ENCODE results near the gene HMSD. TPM values are rescaled to one million over a fixed set of nuclear protein-coding genes. Genes with fewer than 3 reads are reported as not detected.

The HMSD gene
- total and polyA plus RNA-seq, 2 experiments from 2014 or later: 0.10 TPM; not detected in 1

DNA sequence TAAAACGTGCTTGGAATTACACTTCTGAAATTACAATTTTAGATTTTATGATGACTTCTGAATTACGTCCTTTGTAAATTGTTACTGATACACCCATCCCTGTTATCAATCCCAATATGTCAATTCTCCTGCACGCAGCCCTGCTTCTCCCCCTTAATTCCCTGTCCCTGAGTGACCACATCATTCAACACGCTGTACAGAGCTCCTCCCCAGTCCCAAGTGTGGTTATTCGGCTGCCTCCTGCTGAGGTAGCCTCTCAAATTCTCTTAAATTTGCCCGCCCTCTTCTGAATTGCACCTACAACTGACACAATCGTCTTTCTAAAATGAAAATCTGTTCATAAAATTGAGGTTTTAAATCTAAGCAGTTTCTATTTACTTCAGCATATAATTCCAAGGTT is 30.9 kb downstream of the HMSD start:
- no peaks in the 10 kb centered on the region for H3K27me3 ChIP-seq
- H3K4me3 ChIP-seq: no peak overlapping the region
- no peak overlapping the region for H3K27ac ChIP-seq
- no peaks in the 10 kb centered on the region for H3K79me2 ChIP-seq
- no peaks in the 10 kb centered on the region for H4K20me1 ChIP-seq (ENCODE audit: insufficient read depth, poor library complexity, severe bottlenecking)
- no peaks in the 10 kb centered on the region for H3K9me2 ChIP-seq (replicated peaks; ENCODE audit: insufficient read depth)
- no peaks in the 10 kb centered on the region for H3K9me3 ChIP-seq (ENCODE audit: low read depth)
- no peaks in the 10 kb centered on the region for H3K36me3 ChIP-seq (replicated peaks; ENCODE audit: insufficient read depth, low read depth)
- peak overlapping the region; percentile 70 for H3K4me2 ChIP-seq
- WGBS (ENCODE audit: low lambda C conversion rate, missing lambda C conversion rate): 92% methylated on average over 7 of the region's 7 CpGs
- H3K4me1 ChIP-seq (ENCODE audit: insufficient read depth): peaks cover 5% of the 10 kb centered on the region
- peak overlapping the region; percentile 30 for H2AFZ ChIP-seq
- no peak for DNase-seq (ENCODE audit: low spot score)
- no peak for TF ChIP-seq EZH2phosphoT487 (IDR thresholded peaks at IDR 0.05; ENCODE audit: low read depth, severe bottlenecking, unreplicated experiment)
- no peak for TF ChIP-seq CTCF (IDR thresholded peaks at IDR 0.05; ENCODE audit: poor library complexity)
- no peak for TF ChIP-seq EZH2 (IDR thresholded peaks at IDR 0.05; ENCODE audit: borderline replicate concordance)

DNA sequence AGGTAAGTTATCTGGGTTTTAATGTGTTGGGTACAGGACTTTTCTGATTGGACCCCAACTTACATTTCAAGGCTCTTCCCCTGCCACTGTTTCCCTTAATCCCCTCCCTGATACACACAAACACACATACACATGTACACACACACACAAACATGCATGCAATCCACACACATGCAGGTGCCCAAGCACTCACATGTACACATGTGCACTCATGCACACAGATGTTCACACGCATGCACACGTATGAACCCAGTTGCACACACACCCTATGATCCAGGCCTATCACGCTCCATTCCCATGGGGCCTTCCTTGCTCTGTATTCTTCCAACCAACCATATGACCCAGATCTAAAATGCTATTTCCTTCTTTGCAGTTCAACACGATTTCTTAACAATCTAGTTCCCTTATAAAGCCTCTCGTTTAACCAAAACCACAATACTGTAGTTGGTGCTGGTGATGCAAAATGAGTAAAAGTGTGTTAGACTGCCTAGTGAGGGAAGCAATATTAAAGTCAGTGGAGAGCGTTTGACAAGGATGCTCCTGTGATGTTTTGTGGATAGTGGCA is 31.9 kb downstream of the HMSD start:
- H3K9me2 ChIP-seq (replicated peaks; ENCODE audit: insufficient read depth): no peaks in the 10 kb centered on the region
- no peaks in the 10 kb centered on the region for H3K36me3 ChIP-seq (replicated peaks; ENCODE audit: insufficient read depth, low read depth)
- no peaks in the 10 kb centered on the region for H3K9me3 ChIP-seq (ENCODE audit: low read depth)
- H3K4me3 ChIP-seq: no peak overlapping the region
- no peak overlapping the region for H3K27ac ChIP-seq
- TF ChIP-seq EZH2 (IDR thresholded peaks at IDR 0.05; ENCODE audit: borderline replicate concordance) (no peak), CTCF (IDR thresholded peaks at IDR 0.05; ENCODE audit: poor library complexity) (no peak), EZH2phosphoT487 (IDR thresholded peaks at IDR 0.05; ENCODE audit: low read depth, severe bottlenecking, unreplicated experiment) (no peak)
- no peak overlapping the region for H2AFZ ChIP-seq
- no peaks in the 10 kb centered on the region for H3K79me2 ChIP-seq
- DNase-seq (ENCODE audit: low spot score): no peak
- WGBS (ENCODE audit: low lambda C conversion rate, missing lambda C conversion rate): 95% methylated on average over 6 of the region's 6 CpGs
- no peaks in the 10 kb centered on the region for H4K20me1 ChIP-seq (ENCODE audit: insufficient read depth, poor library complexity, severe bottlenecking)
- no peaks in the 10 kb centered on the region for H3K27me3 ChIP-seq
- peaks cover 5% of the 10 kb centered on the region for H3K4me1 ChIP-seq (ENCODE audit: insufficient read depth)
- H3K4me2 ChIP-seq: no peak overlapping the region

DNA sequence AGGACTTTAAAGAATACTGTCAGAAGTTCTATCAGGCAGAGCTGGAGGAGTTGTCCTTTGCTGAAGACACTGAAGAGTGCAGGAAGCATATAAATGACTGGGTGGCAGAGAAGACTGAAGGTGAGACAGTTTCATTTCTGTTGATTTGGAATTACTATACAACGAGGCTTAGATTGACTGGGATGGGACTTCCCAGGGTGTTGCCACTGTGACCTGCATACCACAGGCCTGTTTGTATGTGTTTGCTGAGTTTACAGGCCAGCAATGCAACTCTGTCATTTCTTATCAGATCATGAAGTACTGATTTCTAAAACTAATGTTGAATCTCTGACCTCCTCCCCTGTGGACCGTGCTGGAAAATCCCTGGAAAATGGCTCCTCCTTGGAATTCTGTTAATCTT is 32.6 kb downstream of the HMSD start:
- no peak overlapping the region for H3K4me2 ChIP-seq
- TF ChIP-seq CTCF (IDR thresholded peaks at IDR 0.05; ENCODE audit: poor library complexity): no peak
- TF ChIP-seq EZH2phosphoT487 (IDR thresholded peaks at IDR 0.05; ENCODE audit: low read depth, severe bottlenecking, unreplicated experiment): no peak
- TF ChIP-seq EZH2 (IDR thresholded peaks at IDR 0.05; ENCODE audit: borderline replicate concordance): no peak
- no peaks in the 10 kb centered on the region for H3K79me2 ChIP-seq

More for the DNA sequence above, 32.6 kb downstream of the HMSD start:
- no peak for DNase-seq (ENCODE audit: low spot score)
- WGBS (ENCODE audit: low lambda C conversion rate, missing lambda C conversion rate): 63% methylated on average over 2 of the region's 2 CpGs
- no peaks in the 10 kb centered on the region for H3K9me3 ChIP-seq (ENCODE audit: low read depth)
- no peaks in the 10 kb centered on the region for H3K9me2 ChIP-seq (replicated peaks; ENCODE audit: insufficient read depth)
- H3K27me3 ChIP-seq: no peaks in the 10 kb centered on the region
- no peak overlapping the region for H2AFZ ChIP-seq
- peaks cover 5% of the 10 kb centered on the region for H3K4me1 ChIP-seq (ENCODE audit: insufficient read depth)
- no peaks in the 10 kb centered on the region for H4K20me1 ChIP-seq (ENCODE audit: insufficient read depth, poor library complexity, severe bottlenecking)
- H3K4me3 ChIP-seq: no peak overlapping the region
- no peaks in the 10 kb centered on the region for H3K36me3 ChIP-seq (replicated peaks; ENCODE audit: insufficient read depth, low read depth)
- peak overlapping the region; percentile 15 for H3K27ac ChIP-seq

Measured in hepatocyte (in vitro differentiated cells).